NCI-H2171 treated with DMSO at 0.1 percent for 48 hours (cell line): ENCODE data around the gene ZNF91.
A peak's percentile ranks its signal among the peaks of the same experiment; 100 is the strongest.
"Not testable (repeated sequence)": the region's sequence is repeated elsewhere in the genome, so short reads cannot be mapped to it uniquely, and the experiment has no call there.

Source experiments
- DNase-seq: peaks from one replicate; lab custom pipeline; 2025; lab: John Stamatoyannopoulos, UW

Gene ZNF91

DNA sequence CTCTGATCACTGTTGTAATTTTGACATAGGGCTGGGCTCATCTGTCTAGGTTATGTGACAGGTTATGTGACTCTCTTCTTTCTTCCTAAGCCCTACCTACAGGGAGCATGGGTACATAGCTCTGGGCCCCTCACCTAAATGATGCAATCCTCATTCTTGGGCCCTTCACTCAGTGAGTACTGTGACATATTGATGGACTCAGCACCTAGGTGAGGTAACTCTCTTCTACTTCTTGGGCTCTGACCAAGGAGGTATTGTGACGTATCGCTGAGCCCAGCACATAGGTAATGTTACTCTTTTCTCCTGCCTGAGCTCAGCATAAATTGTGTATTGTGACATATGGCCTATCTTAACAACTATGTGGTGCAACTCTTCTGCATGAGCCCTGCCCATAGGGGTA, 76.3 kb downstream of the ZNF91 start:
- not testable (repeated sequence) for DNase-seq

DNA sequence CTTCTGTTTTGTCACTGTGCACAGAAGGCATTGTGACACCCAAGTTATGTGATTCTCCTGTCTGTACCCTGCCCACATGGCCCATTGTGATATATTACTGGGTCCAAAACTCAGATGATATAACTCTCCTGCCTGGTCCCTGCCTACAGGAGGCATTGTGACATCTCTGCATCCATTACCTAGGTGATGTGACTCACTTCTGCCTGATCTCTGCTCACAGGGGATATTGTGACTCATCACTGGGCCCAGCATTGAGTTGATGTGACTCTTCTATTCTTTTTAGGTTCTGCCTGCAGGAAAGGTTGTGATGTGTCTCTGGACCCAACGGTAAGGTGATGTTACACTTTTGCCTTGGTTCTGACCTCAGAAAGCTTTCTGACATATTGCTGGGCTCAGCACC, 77.1 kb downstream of the ZNF91 start:
- no peak for DNase-seq

GRCh38 chr19:23315286-23315685, 80.0 kb downstream of the ZNF91 start:
- DNase-seq = no peak

GRCh38 chr19:23314505-23315251, 80.6 kb downstream of the ZNF91 start:
- DNase-seq = no peak

DNA sequence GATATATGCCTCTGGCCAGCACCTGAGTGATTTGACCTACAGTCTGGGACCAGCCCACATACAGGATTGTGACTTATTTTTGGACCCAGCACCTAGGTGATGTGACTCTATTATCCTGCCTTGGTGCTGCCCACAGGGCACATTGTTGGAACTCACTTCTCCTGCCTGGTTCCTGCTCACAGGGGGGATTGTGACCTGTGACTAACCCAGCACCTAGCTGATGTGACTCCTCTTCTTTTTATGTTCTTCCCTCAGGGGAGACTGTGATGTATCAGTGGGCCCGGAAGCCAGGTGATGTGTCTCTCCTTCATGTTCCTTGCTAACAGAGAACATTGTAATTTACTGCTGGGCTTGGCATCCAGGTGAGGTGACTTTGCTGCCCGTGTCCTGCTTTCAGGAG, 82.1 kb downstream of the ZNF91 start:
- DNase-seq = no peak

DNA sequence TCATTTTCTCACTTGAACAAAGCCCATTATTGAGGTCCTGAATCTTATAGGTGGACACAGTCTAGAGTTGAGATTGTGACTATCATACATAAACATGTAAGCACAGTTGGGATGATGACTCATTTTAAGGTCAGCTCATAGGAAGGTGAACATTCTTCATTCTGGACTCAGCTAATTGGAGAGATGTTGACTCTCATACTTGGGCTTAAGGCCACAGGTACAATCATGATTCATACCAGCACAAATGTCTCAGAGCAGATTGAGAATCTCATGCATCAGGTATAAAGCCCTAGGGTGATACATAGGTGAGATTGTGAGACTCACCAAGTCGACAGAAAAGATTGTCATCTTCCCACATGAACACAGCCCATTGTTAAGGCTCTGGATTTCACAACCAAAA, 82.8 kb downstream of the ZNF91 start:
- DNase-seq = no peak

DNA sequence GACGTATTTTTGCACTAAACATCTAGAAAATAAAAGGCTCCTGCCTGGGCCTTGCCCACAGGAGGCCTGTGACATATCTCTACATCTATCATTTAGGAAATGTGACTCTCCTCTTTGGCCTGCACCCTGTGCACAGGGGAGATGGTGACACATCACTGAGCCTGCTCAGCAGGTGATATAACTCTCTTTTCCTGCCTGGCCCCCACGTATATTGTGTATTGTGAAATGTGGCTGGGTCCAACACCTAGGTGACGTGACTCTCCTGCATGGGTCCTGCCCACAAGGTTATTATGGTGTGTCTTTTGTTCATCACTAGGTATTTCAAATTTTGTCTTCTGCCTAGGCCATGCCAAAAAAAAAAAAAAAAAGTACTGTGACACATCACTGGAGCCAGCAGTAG, 83.7 kb downstream of the ZNF91 start:
- DNase-seq = no peak

DNA sequence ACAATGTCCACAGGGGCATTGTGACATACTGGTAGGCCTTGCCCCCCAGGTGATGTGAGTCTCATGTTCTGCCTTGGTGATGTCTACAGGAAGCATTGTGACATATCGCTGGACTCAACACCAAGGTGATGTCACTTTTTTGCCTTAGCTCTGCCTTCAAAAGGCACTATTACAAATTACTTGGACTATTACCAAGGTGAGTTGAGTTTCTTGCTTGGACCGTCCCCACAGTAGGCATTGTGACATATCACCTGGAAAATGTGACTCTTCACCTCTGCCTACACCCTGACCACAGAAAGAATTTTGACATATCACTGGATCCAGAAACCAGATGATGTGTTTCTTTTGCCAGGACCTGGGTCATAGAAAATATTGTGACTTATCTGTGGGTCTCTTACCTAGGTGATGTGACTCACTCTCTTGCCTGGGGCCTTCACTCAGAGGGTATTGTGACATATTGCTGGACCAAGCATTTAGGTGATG, 84.5 kb downstream of the ZNF91 start:
- DNase-seq = no peak

DNA sequence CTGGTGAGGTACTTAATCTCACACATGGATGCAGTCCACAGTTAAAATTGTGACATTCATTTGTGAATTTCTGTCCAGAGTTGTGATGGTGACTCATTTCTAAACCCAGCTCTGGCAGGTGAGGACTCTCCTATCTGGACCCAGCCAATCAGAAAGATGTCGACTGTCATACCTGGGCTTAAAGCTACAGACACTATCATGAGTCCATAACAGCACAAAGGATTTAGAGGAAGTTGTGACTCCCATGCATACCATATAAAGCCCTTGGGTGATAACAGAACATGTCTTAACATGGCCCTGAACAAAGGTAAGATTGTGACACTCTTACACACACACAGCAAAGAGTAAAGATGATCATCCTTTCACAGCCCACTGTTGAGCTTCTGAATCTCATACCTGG, 85.3 kb downstream of the ZNF91 start:
- DNase-seq = no peak

DNA sequence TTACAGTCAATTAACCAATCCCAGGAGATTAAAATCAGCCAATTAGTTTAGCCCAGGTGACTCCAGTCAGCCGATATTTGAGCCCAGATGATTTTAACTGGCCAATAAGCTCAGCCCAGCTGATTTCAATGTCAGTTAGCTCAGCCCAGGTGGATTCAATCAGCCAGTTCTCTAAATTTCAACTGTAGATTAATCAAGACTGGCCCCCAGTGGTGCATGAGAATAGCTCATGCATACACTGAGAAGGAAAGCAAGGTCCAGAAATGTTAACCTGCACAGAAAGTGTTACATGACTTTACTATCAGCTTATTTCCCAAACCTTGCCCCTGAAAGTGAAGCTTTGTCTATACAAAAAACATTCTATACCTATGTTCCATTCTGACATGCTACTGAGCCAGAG, 89.7 kb downstream of the ZNF91 start:
- DNase-seq = peak; percentile 9

DNA sequence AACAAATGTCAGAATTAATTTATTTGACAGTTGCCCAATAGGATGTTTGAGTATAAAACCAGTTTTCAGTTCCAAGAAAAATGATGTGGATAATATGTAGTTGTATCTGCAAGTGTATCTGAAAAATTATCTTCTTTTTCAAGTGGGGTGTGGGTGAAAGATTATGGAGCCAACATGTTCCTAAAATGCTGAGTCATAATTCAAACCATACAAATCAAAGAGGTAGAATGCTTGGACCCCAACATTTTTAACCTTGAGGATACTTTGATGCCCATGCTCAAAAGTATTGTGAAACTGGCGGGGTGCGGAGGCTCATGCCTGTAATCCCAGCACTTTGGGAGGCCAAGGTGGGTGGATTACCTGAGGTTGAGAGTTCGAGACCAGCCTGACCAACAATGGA, 91.0 kb downstream of the ZNF91 start:
- no peak for DNase-seq

- no peak for DNase-seq
Observed at GRCh38 chr19:23294141-23294540, 101.1 kb downstream of the ZNF91 start.

DNA sequence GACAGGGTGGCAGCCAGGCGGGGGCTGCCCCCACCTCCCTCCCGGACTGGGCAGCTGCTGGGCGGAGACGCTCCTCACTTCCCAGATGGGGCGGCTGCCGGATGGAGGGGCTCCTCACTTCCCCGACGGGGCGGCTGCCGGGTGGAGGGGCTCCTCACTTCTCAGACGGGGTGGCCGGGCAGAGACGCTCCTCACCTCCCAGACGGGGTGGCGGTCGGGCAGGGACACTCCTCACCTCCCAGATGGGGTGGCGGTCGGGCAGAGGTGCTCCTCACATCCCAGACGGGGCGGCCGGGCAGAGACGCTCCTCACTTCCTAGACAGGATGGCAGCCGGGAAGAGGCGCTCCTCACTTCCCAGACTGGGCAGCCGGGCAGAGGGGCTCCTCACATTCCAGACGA, 105.3 kb downstream of the ZNF91 start:
- not testable (repeated sequence) for DNase-seq
